ENCODE measurements around the gene PLEKHG4B.

PLEKHG4B gene

DNA sequence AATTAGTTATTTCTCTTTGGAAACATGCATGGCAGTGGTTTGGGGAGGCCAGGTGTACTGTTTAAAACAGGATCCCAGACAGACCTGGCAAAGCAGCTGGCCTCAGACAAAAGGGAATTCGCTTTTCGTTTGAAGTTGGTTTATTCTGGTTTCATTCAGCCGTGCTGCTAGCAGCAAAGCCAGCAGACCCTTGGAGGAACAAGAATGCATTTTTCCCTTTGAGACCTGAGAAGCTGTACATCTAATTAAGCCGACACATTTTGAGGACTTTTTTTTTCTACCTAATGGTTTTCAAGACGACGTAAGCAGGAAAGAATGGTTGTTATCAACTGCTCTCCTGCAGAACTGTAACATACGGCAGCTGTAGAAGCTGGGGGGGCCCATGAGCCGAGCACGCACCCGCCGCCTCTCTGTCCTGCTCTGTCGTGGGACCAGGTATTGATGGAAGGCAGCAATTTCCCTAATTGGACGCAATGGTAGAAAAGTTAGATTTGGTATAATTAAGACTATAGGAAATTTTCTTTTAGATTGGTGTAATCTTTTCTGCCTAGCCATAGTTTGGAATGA is 13.6 kb downstream of the PLEKHG4B start:
- TF ChIP-seq JUND (IDR thresholded peaks at IDR 0.05; ENCODE audit: low read depth) = no peak
- in situ Hi-C loops (cut with HindIII; ENCODE audit: low pct_unique_long_range_greater_than_20kb, low sequenced_read_pairs) = no loop called here
- DNase-seq (ENCODE audit: low read depth in 1 of 2, low spot score in 1 of 2) = no peak

DNA sequence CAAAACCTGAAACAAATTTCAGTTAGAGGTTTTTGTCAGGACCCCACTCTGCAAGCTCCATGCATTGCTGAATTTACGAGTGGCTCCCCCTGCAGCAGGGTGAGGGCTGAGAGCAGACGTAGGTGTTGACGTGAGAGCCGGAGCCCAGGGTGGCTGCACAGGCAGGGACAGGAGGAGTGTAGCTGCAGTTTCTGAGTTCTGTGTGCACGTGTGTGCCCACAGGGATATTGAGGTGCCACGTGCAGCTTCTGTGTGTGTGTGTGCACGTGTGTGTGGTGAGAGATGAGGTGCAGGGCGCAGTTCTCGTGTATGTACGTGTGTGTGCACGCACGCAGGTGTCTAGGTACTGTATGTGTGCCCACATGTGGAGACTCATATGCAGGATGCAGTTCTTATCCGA is 14.6 kb downstream of the PLEKHG4B start:
- DNase-seq (ENCODE audit: low read depth in 1 of 2, low spot score in 1 of 2) = no peak
- TF ChIP-seq JUND (IDR thresholded peaks at IDR 0.05; ENCODE audit: low read depth) = no peak
- in situ Hi-C loops (cut with HindIII; ENCODE audit: low pct_unique_long_range_greater_than_20kb, low sequenced_read_pairs) = no loop called here

DNA sequence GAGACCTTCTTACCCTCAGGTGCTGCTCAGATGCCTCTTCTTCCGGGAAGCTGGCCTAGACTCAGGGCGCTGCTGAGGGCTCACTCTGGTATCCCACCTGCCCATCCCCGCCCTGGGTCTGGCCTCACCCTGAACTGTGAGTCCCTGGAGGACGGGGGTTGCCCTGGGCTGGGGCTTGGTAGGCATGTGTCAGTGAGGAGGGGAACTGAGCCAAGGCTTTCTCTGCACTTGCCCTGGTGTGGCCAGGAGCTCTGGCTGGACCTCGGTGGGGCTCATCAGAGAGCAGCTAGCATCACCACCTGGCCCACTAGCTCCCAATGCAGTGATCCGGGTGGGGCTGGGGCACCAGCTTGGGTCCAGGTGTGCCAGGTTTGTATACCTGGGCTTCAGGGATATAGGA is 15.6 kb downstream of the PLEKHG4B start:
- in situ Hi-C loops (cut with HindIII; ENCODE audit: low pct_unique_long_range_greater_than_20kb, low sequenced_read_pairs) = no loop called here
- DNase-seq (ENCODE audit: low read depth in 1 of 2, low spot score in 1 of 2) = no peak
- TF ChIP-seq JUND (IDR thresholded peaks at IDR 0.05; ENCODE audit: low read depth) = no peak

DNA sequence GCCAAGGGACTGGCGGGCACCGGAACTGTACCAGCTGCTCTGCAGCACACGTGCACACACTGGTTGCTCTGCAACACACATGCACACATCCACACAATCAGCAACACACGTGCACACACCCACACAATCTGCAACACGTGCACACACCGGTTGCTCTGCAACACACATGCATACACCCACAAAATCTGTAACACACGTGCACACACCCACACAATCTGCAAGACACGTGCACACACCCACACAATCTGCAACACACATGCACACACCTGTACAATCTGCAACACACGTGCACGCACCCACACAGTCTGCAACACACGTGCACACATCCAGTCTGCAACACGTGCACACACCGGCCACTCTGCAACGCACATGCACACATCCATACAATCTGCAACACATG is 17.9 kb downstream of the PLEKHG4B start:
- DNase-seq (ENCODE audit: low read depth in 1 of 2, low spot score in 1 of 2) = no peak
- no peak for TF ChIP-seq JUND (IDR thresholded peaks at IDR 0.05; ENCODE audit: low read depth)
- in situ Hi-C loops (cut with HindIII; ENCODE audit: low pct_unique_long_range_greater_than_20kb, low sequenced_read_pairs) = no loop called here

DNA sequence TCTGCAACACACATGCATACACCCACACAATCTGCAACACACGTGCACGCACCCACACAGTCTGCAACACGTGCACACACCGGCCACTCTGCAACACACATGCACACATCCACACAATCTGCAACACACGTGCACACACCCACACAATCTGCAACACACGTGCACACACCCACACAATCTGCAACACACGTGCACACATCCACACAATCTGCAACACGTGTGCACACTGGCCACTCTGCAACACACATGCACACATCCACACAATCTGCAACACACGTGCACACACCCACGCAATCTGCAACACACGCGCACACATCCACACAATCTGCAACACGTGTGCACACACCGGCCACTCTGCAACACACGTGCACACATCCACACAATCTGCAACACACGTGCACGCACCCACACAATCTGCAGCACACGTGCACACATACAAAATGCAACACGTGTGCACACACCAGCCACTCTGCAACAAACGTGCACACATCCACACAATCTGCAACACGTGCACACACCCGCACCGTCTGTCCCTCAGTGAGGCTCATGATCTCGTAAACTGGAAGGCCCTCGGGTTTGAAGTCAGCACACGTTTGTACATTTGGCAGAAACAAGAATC is 18.4 kb downstream of the PLEKHG4B start:
- TF ChIP-seq JUND (IDR thresholded peaks at IDR 0.05; ENCODE audit: low read depth) = no peak
- no peak for DNase-seq (ENCODE audit: low read depth in 1 of 2, low spot score in 1 of 2)
- in situ Hi-C loops (cut with HindIII; ENCODE audit: low pct_unique_long_range_greater_than_20kb, low sequenced_read_pairs) = no loop called here

DNA sequence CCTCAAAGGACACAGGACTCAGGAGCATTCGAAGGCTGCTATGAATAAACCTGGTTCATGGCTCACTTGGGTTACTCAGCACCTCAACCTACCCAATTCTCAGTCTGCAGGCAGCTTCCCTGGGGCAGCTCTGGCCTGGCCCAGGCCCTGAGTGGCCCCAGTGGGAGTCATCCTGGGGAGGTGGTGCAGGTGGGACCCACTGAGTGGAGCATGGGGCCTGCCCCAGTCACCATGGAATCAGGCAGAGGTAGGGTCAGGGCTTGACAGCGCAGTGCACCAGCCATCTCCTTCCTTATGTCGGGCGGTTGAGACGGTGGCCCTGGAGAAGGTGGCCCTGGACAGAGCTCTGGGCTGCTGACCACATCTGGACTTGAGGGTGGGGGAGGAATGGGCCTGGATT is 19.2 kb downstream of the PLEKHG4B start:
- TF ChIP-seq JUND (IDR thresholded peaks at IDR 0.05; ENCODE audit: low read depth) = no peak
- DNase-seq (ENCODE audit: low read depth in 1 of 2, low spot score in 1 of 2) = no peak
- in situ Hi-C loops (cut with HindIII; ENCODE audit: low pct_unique_long_range_greater_than_20kb, low sequenced_read_pairs) = no loop called here

DNA sequence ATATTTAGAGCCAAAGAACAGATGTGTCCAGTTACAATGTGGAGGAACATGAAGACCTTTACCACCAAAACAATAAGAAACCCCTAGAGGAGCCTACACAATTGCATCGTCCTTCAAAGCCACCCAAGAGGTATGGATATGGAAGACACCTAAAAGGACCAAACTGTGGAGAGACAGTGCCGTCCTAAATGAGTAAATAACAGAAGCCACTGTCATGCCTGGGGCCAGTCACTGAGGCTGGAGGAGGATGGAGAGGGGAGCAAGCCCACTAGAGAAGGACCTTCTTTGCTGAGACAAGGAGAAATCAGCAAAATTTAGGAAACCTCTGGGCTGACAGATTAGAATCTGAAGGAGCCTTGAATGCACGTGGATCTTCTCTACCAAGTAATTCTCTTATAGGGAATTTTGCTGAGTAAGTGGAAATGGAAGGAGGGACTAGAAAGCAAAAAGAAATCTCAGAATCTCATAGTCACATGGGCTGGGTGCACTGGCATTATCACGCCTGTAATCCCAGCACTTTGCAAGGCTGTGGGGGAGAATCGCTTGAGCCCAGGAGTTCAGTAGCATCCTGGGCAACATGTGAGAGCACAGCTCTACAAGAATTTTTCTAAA is 27.6 kb downstream of the PLEKHG4B start:
- in situ Hi-C loops (cut with HindIII; ENCODE audit: low pct_unique_long_range_greater_than_20kb, low sequenced_read_pairs) = no loop called here
- no peak for DNase-seq (ENCODE audit: low read depth in 1 of 2, low spot score in 1 of 2)
- TF ChIP-seq JUND (IDR thresholded peaks at IDR 0.05; ENCODE audit: low read depth) = no peak

DNA sequence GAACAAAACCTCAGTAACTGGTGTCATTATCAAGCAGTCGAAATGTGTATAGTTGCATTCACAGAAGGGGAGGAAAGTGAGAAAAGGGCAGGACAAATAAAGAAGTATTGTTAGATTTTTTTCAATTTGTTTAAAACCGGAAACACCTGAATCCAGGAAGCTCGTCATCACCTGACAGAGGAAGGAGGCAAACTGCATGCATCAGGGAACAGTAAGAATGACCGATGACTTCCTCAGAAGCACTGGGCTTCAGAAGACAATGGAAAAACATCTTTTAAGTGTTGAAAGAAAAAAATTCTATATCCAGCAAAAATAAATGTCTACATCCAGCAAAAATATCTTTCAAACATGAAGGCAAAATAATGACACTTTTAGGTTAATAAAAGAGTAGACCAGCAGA is 29.5 kb downstream of the PLEKHG4B start:
- TF ChIP-seq JUND (IDR thresholded peaks at IDR 0.05; ENCODE audit: low read depth) = no peak
- in situ Hi-C loops (cut with HindIII; ENCODE audit: low pct_unique_long_range_greater_than_20kb, low sequenced_read_pairs) = no loop called here
- DNase-seq (ENCODE audit: low read depth in 1 of 2, low spot score in 1 of 2) = no peak

DNA sequence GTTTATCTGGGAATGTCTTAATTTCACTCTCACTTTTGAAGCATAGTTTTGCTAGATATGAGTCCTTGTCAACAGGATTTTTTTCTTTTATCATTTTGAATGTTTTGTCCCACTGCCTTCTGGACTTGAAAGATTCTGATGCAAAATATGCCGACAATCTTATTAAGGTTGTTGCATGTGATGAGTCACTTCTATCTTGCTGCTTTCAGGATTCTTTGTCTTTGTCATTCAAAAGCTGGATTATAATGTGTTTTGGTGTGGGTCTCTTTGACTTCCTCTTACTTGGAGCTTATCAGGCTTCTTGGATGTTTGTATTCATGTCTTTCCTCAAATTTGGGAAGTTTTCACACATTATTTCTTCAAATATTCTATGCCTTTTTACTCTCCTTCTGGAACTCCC is 33.8 kb downstream of the PLEKHG4B start:
- TF ChIP-seq JUND (IDR thresholded peaks at IDR 0.05; ENCODE audit: low read depth) = no peak
- in situ Hi-C loops (cut with HindIII; ENCODE audit: low pct_unique_long_range_greater_than_20kb, low sequenced_read_pairs) = no loop called here
- no peak for DNase-seq (ENCODE audit: low read depth in 1 of 2, low spot score in 1 of 2)

DNA sequence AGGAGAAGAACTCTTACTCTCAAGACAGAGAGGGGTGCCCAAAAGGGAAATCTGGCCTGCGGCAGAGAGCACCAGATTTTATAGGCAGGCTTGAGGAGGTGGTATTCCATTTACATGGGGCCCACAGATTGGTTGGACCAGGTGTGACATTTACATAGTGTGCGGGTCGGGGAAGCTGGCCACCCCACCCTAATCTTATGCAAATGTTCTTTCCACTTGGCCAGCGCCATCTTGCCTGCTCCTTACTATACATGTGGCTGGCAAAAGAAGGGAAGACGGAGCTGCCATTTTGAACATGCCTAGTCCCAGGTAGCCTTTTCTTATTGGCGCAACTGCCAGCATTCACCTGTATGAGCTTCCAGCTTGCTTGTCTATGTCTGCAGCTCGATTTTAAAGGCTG is 34.8 kb downstream of the PLEKHG4B start:
- no peak for DNase-seq (ENCODE audit: low read depth in 1 of 2, low spot score in 1 of 2)
- in situ Hi-C loops (cut with HindIII; ENCODE audit: low pct_unique_long_range_greater_than_20kb, low sequenced_read_pairs) = no loop called here
- TF ChIP-seq JUND (IDR thresholded peaks at IDR 0.05; ENCODE audit: low read depth) = no peak

DNA sequence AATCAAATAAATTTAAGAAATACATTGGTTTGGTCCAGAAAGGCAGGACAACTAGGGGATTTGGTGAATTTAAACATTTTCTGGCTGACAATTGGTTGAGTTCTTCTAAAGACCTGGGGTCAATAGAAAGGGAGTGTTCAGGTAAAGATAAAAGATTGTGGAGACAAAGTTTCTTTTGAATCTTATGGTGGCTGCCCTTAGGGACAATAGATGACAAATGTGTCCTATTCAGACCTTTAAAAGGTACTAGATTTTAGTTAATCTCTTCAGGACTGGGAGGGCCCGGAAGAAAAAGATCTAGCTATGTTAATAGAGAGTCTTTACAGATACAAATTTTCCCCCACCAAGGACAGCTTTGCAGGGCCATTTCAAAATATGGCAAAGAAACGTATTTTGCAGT is 35.9 kb downstream of the PLEKHG4B start:
- in situ Hi-C loops (cut with HindIII; ENCODE audit: low pct_unique_long_range_greater_than_20kb, low sequenced_read_pairs) = no loop called here
- TF ChIP-seq JUND (IDR thresholded peaks at IDR 0.05; ENCODE audit: low read depth) = no peak
- no peak for DNase-seq (ENCODE audit: low read depth in 1 of 2, low spot score in 1 of 2)

DNA sequence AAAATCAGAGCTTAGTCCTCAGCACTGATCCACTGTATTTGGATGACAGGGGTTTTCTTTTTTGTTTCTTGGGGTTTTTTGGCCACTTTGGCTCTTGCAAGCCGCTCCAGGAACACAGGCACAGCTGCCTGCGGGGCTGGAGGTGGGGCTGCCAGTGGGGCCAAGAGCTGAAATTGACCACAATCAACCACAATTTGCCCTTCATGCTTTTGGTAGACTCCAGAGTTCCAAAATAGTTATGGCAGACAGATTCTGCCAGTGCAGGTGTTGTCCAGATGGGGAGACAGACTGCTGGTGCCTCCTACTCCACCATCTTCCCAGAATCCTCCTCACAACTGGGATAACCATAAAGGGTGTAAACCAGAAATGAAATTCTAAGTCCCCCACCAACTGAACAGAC is 36.5 kb downstream of the PLEKHG4B start:
- in situ Hi-C loops (cut with HindIII; ENCODE audit: low pct_unique_long_range_greater_than_20kb, low sequenced_read_pairs) = no loop called here
- no peak for DNase-seq (ENCODE audit: low read depth in 1 of 2, low spot score in 1 of 2)
- no peak for TF ChIP-seq JUND (IDR thresholded peaks at IDR 0.05; ENCODE audit: low read depth)

DNA sequence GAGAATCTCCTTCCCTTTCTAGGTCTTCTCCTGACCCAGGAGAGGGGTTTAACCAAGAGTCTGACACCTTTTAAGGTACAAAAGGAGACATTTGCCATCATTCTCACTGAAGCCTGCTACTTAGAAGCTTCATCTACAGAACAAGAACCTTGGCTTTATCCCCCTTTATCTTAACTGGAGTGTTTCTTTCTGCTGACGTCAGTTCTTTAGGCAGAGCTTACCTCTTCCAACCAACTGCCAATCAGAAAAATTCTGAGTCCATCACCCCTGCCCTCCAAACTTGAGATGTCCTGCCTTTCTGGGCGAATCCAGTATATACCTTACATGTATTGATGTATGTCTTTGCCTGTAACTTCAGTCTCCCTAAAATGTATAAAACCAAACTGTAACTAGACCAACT is 37.2 kb downstream of the PLEKHG4B start:
- no peak for TF ChIP-seq JUND (IDR thresholded peaks at IDR 0.05; ENCODE audit: low read depth)
- no peak for DNase-seq (ENCODE audit: low read depth in 1 of 2, low spot score in 1 of 2)
- in situ Hi-C loops (cut with HindIII; ENCODE audit: low pct_unique_long_range_greater_than_20kb, low sequenced_read_pairs) = no loop called here

DNA sequence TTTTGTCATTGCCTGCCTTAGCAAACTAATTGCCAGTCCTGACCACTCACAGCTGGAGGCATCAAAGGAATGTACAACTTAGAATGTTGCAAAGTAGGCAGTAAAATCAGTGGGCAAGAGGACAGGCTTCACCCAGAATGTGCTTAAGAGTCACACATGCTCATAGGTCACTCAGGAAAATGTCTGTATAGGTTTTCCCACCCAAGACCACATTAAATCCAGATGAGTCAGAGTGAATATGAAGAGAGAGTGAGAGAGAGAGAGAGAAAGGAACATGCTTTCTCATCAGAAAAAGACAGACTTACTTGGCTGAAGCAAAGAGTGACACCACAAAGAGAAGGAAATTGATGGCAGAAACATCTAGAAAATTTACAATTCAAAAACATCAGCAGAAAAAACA is 37.9 kb downstream of the PLEKHG4B start:
- no peak for DNase-seq (ENCODE audit: low read depth in 1 of 2, low spot score in 1 of 2)
- no peak for TF ChIP-seq JUND (IDR thresholded peaks at IDR 0.05; ENCODE audit: low read depth)
- in situ Hi-C loops (cut with HindIII; ENCODE audit: low pct_unique_long_range_greater_than_20kb, low sequenced_read_pairs) = no loop called here

Measured in T47D (cell line).